ENCODE results near the gene AGFG2.

DNA sequence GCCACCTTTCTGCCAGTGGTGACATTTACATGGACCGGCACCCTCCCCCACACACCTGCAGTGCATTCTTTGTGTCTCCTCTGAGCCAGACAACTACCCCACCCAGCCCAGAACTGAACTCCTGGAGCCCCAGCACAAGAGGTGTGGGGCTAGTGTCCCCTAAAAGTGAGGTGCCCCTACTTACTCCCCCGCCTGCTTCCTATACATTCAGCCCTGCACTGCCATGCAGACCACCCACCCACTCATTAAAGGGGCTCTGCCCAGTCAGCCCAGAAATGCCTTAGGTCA lies 32.8 kb downstream of the AGFG2 start:
- no peak for TF ChIP-seq FOS (IDR thresholded peaks at IDR 0.05; ENCODE audit: low read depth, low read length)
- TF ChIP-seq, protein P1, sequence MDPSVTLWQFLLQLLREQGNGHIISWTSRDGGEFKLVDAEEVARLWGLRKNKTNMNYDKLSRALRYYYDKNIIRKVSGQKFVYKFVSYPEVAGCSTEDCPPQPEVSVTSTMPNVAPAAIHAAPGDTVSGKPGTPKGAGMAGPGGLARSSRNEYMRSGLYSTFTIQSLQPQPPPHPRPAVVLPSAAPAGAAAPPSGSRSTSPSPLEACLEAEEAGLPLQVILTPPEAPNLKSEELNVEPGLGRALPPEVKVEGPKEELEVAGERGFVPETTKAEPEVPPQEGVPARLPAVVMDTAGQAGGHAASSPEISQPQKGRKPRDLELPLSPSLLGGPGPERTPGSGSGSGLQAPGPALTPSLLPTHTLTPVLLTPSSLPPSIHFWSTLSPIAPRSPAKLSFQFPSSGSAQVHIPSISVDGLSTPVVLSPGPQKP (IDR thresholded peaks at IDR 0.05; ENCODE audit: borderline replicate concordance, low read depth, low read length) = no peak
- TF ChIP-seq, protein P2, sequence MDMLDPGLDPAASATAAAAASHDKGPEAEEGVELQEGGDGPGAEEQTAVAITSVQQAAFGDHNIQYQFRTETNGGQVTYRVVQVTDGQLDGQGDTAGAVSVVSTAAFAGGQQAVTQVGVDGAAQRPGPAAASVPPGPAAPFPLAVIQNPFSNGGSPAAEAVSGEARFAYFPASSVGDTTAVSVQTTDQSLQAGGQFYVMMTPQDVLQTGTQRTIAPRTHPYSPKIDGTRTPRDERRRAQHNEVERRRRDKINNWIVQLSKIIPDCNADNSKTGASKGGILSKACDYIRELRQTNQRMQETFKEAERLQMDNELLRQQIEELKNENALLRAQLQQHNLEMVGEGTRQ (IDR thresholded peaks at IDR 0.05; ENCODE audit: low read depth, low read length) = no peak
